Measurements from ENCODE around the gene SPATA18. TPM values are rescaled to one million over a fixed set of nuclear protein-coding genes. Genes with fewer than 3 reads are reported as not detected.

SPATA18 gene
- total and polyA plus RNA-seq, 2 of the 8 experiments (the other 6 are each of a cell fraction or from before 2014, with no cell fraction given): 1.4 to 2.4 TPM

DNA sequence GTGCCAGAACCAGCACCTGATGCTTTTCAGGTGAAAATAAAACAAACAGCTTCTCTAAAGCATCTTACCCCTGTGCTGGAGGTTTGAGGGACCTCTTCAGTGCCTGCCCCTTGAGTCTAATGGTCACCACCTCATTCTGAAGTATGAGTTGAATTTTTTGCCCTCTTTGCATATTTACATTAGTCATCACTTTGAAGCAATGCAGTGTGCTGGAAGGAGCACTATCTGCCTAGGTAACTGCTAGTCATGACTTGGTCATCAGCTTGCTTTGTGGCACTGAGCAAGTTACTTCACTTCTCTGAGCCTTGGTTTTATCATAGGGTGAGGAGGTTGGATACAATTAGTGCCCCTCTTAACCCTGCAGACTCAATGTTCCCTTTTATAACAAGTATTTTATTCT is 44.9 kb downstream of the SPATA18 start:
- no peaks in the 10 kb centered on the region for H3K36me3 ChIP-seq (ENCODE audit: control insufficient read depth in 2 of 4, insufficient read depth in 4 of 4, low read length in 3 of 4)
- H3K56ac ChIP-seq (replicated peaks; ENCODE audit: insufficient read length, low read depth, low read length): no peak overlapping the region
- no peak overlapping the region for H3K4ac ChIP-seq (replicated peaks; ENCODE audit: insufficient read length, low read depth, low read length)
- no peak overlapping the region for H3K23ac ChIP-seq (ENCODE audit: insufficient read length)
- no peaks in the 10 kb centered on the region for H3K79me1 ChIP-seq (ENCODE audit: low read depth, low read length)
- no peaks in the 10 kb centered on the region for H3K9me3 ChIP-seq (ENCODE audit: insufficient read depth in 2 of 2, low read depth in 1 of 2, low read length in 1 of 2)
- no peaks in the 10 kb centered on the region for H3K23me2 ChIP-seq (ENCODE audit: low read depth, low read length)
- H3K4me1 ChIP-seq (replicated peaks in 1 of 4; ENCODE audit: control insufficient read depth in 3 of 4, insufficient read depth in 4 of 4, low read length in 3 of 4): no peaks in the 10 kb centered on the region
- no peak overlapping the region for H3K14ac ChIP-seq (ENCODE audit: insufficient read length)
- DNase-seq (ENCODE audit: low read depth in 1 of 2, low spot score in 2 of 2) (no peak), FAIRE-seq (no peak)
- H3K4me3 ChIP-seq (ENCODE audit: extremely low read depth in 1 of 4, insufficient read depth in 2 of 4, low read depth in 3 of 4, low read length in 4 of 4): no peak overlapping the region
- no peak overlapping the region for H3K4me2 ChIP-seq (ENCODE audit: insufficient read depth in 1 of 2, low read depth in 2 of 2, low read length in 2 of 2)
- no peaks in the 10 kb centered on the region for H4K20me1 ChIP-seq (replicated peaks in 1 of 2; ENCODE audit: control insufficient read depth in 1 of 2, insufficient read depth in 2 of 2, low read length in 2 of 2)
- H4K91ac ChIP-seq (replicated peaks; ENCODE audit: insufficient read length, low read length): no peak overlapping the region
- no peak overlapping the region for H2AFZ ChIP-seq (ENCODE audit: low read length)
- no peak overlapping the region for H2BK15ac ChIP-seq (ENCODE audit: low read length)
- H3K79me2 ChIP-seq (ENCODE audit: control insufficient read depth in 1 of 2, insufficient read depth in 2 of 2, low read length in 2 of 2): no peaks in the 10 kb centered on the region
- H3K9ac ChIP-seq (replicated peaks in 1 of 4; ENCODE audit: extremely low read depth in 1 of 4, low read depth in 3 of 4, low read length in 3 of 4): no peak overlapping the region
- no peak overlapping the region for H3K27ac ChIP-seq (ENCODE audit: low read depth, low read length)
- H3K18ac ChIP-seq (ENCODE audit: extremely low read depth, low read length): no peak overlapping the region
- H4K5ac ChIP-seq (ENCODE audit: insufficient read length, low read depth, low read length): no peak overlapping the region
- no peak overlapping the region for H4K8ac ChIP-seq (ENCODE audit: extremely low read depth, insufficient read depth, low read length)
- no peak overlapping the region for H2BK120ac ChIP-seq (replicated peaks; ENCODE audit: low read depth, low read length)
- H2AK5ac ChIP-seq (ENCODE audit: low read depth, low read length): no peak overlapping the region
- no peak overlapping the region for H2BK5ac ChIP-seq (ENCODE audit: low read depth, low read length)
- ChIA-PET CTCF (ENCODE audit: partially characterized antibody) (interaction anchor here (1.5 kb wide), 1 partner anchor 78 kb away, joined by 3 read pairs; no protein-coding TSS in a partner anchor), POLR2A (ENCODE audit: partially characterized antibody) (no interaction called here)
- H3K27me3 ChIP-seq (replicated peaks in 1 of 4; ENCODE audit: control insufficient read depth in 3 of 4, extremely low read depth in 1 of 4, insufficient read depth in 3 of 4, low read length in 3 of 4): no peaks in the 10 kb centered on the region
- no peak overlapping the region for H2BK20ac ChIP-seq (ENCODE audit: low read length)
- no peak overlapping the region for H2BK12ac ChIP-seq (ENCODE audit: low read depth, low read length)
- TF ChIP-seq CBX8 (IDR thresholded peaks at IDR 0.05; ENCODE audit: borderline replicate concordance, low read depth, low read length): no peak
- no peak for TF ChIP-seq SP2 (IDR thresholded peaks at IDR 0.05; ENCODE audit: low read length)
- TF ChIP-seq, protein P1, sequence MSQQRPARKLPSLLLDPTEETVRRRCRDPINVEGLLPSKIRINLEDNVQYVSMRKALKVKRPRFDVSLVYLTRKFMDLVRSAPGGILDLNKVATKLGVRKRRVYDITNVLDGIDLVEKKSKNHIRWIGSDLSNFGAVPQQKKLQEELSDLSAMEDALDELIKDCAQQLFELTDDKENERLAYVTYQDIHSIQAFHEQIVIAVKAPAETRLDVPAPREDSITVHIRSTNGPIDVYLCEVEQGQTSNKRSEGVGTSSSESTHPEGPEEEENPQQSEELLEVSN (IDR thresholded peaks at IDR 0.05): no peak
- no peak for TF ChIP-seq EGR1 (IDR thresholded peaks at IDR 0.05; ENCODE audit: borderline replicate concordance, low read depth, low read length)
- TF ChIP-seq TAF1 (IDR thresholded peaks at IDR 0.05; ENCODE audit: low read depth, low read length): no peak
- no peak for TF ChIP-seq HDAC6 (IDR thresholded peaks at IDR 0.05; ENCODE audit: low read depth, low read length)
- TF ChIP-seq YY1 (IDR thresholded peaks at IDR 0.05; ENCODE audit: low read depth, low read length): no peak
- no peak for TF ChIP-seq GTF2F1 (IDR thresholded peaks at IDR 0.05; ENCODE audit: borderline replicate concordance, low read depth, low read length)
- no peak for TF ChIP-seq TBP (IDR thresholded peaks at IDR 0.05; ENCODE audit: low read depth, low read length)
- no peak for TF ChIP-seq TCF12 (IDR thresholded peaks at IDR 0.05; ENCODE audit: low read depth, low read length)
- TF ChIP-seq RXRA (IDR thresholded peaks at IDR 0.05; ENCODE audit: insufficient read depth, low read depth, low read length): no peak
- no peak for TF ChIP-seq CHD2 (IDR thresholded peaks at IDR 0.05; ENCODE audit: low read length)
- no peak for TF ChIP-seq EZH2 (IDR thresholded peaks at IDR 0.05; ENCODE audit: low read depth, low read length, severe bottlenecking)
- TF ChIP-seq, protein P2, sequence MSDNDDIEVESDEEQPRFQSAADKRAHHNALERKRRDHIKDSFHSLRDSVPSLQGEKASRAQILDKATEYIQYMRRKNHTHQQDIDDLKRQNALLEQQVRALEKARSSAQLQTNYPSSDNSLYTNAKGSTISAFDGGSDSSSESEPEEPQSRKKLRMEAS (IDR thresholded peaks at IDR 0.05): no peak
- no peak for TF ChIP-seq SUZ12 (IDR thresholded peaks at IDR 0.05; ENCODE audit: low read length)
- no peak for TF ChIP-seq POLR2AphosphoS5 (IDR thresholded peaks at IDR 0.05; ENCODE audit: low read depth, low read length)

Data from H1 (cell line).